ENCODE data around the gene SPACA6.

- TF ChIP-seq CTCF (IDR thresholded peaks at IDR 0.05; ENCODE audit: insufficient read depth, low read length, poor library complexity, severe bottlenecking) (no peak), EZH2phosphoT487 (conservative IDR thresholded peaks at IDR 0.05; ENCODE audit: low read length) (no peak)
These were observed 53.6 kb downstream of the SPACA6 start for GRCh38 chr19:51746731-51747130.
